BE2C (cell line): ENCODE data around the gene MAGEB2.

Experiments
- DNase-seq: peaks from one replicate; pipeline ENCODE4 v3.0.0-alpha.2; 2020
- H3K27me3 ChIP-seq: fragments of 250-450 bp; sonication (Bioruptor Pico); 2 replicates; pipeline ENCODE4 v1.5.1; 2020; ENCODE audit warnings: mild to moderate bottlenecking
- H3K36me3 ChIP-seq: fragments of 250-450 bp; sonication (Bioruptor Pico); 2 replicates; pipeline ENCODE4 v1.5.1; 2020; ENCODE audit warnings: mild to moderate bottlenecking
- H3K4me1 ChIP-seq: fragments of 250-450 bp; sonication (Bioruptor Pico); 2 replicates; pipeline ENCODE4 v1.5.1; 2020
- H3K4me3 ChIP-seq: 2 replicates; pipeline ENCODE4 v1.5.1; 2011; ENCODE audit warnings: low read depth, low read length
- H3K9me3 ChIP-seq: fragments of 250-450 bp; sonication (Bioruptor Pico); 2 replicates; pipeline ENCODE4 v1.5.1; 2020
- TF ChIP-seq, protein P1 (sequence below): IDR thresholded peaks from 2 replicates; pipeline ENCODE4 v1.5.1; 2012; ENCODE audit warnings: mild to moderate bottlenecking, low read depth, low read length

The MAGEB2 gene

GRCh38 chrX:30212172-30212571, 3.2 kb upstream of the MAGEB2 start:
- TF ChIP-seq, protein P1, sequence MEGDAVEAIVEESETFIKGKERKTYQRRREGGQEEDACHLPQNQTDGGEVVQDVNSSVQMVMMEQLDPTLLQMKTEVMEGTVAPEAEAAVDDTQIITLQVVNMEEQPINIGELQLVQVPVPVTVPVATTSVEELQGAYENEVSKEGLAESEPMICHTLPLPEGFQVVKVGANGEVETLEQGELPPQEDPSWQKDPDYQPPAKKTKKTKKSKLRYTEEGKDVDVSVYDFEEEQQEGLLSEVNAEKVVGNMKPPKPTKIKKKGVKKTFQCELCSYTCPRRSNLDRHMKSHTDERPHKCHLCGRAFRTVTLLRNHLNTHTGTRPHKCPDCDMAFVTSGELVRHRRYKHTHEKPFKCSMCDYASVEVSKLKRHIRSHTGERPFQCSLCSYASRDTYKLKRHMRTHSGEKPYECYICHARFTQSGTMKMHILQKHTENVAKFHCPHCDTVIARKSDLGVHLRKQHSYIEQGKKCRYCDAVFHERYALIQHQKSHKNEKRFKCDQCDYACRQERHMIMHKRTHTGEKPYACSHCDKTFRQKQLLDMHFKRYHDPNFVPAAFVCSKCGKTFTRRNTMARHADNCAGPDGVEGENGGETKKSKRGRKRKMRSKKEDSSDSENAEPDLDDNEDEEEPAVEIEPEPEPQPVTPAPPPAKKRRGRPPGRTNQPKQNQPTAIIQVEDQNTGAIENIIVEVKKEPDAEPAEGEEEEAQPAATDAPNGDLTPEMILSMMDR = no peak
- no peak for DNase-seq

DNA sequence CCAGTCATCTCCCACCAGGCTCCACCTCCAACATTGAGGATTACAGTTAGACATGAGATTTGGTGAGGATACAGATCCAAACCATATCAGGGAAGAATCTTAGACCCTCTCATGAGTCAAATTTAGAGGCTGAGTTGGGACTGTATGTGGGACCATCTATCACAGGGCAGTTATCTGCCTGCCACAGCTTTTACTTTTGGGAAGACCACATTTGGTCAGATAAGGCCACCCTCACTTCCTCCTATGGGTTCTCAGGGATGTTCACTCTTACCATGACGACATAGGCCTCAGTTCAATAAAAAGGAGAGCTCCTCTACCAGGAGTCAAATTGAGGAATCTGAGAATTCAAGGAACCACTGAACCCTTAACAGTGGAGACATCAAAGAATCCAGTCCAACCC, 2.1 kb downstream of the MAGEB2 start:
- no peak for DNase-seq
- TF ChIP-seq, protein P1 = no peak

More at GRCh38 chrX:30212172-30212571, 3.2 kb upstream of the MAGEB2 start:
- Histone ChIP-seq H3K27me3 (no peaks in the 10 kb centered on the region), H3K4me1 (no peaks in the 10 kb centered on the region), H3K9me3 (no peaks in the 10 kb centered on the region), H3K4me3 (no peak overlapping the region), H3K36me3 (no peaks in the 10 kb centered on the region)

GRCh38 chrX:30219372-30219771, 4.0 kb downstream of the MAGEB2 start:
- Histone ChIP-seq H3K36me3 (no peaks in the 10 kb centered on the region), H3K9me3 (no peaks in the 10 kb centered on the region), H3K4me3 (no peak overlapping the region), H3K4me1 (no peaks in the 10 kb centered on the region), H3K27me3 (no peaks in the 10 kb centered on the region)
- DNase-seq = no peak
- TF ChIP-seq, protein P1 = no peak

More for the DNA sequence above, 2.1 kb downstream of the MAGEB2 start:
- Histone ChIP-seq H3K4me1 (no peaks in the 10 kb centered on the region), H3K4me3 (no peak overlapping the region), H3K27me3 (no peaks in the 10 kb centered on the region), H3K9me3 (no peaks in the 10 kb centered on the region), H3K36me3 (no peaks in the 10 kb centered on the region)

DNA sequence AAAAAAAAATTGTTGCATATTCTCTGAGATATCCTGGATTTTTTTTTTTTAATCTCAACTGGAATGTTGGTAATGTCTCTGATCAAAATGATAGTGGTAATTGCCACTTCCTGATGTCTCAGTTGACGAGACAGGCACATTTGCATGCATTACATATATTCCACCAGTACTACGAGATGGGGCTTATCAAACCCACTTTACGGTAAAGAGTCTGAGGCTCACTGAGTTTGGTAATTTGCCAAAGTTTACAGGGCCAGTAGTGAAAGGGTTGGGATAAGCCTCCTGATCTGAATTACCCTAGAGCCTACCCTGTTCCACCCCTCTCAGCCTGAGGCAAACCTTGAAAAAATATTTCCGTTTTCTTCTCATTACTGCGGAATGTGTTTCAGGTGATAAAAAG, 5.3 kb downstream of the MAGEB2 start:
- TF ChIP-seq, protein P1 = no peak
- no peak overlapping the region for H3K4me3 ChIP-seq
- no peaks in the 10 kb centered on the region for H3K9me3 ChIP-seq
- no peaks in the 10 kb centered on the region for H3K27me3 ChIP-seq
- no peaks in the 10 kb centered on the region for H3K36me3 ChIP-seq
- DNase-seq = no peak
- H3K4me1 ChIP-seq = no peaks in the 10 kb centered on the region

DNA sequence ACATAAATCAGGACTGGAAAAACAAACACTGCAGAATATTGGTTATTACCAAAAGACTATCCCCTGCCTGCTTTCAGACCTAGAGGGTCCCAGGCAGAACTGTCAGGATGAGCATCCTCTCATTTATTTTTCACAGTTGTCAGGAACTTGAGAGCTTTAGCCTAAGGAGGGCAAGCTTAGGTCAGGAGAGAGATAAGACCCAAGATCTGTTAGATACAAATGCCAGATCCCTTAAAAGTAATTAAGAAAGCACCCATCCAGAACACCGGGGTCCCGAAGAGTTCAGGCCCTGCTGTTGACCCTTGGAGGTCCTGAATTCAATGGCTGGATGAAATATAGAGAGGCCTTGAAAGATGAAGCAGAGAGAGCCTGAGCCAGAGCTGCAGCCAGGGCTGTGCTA, 9.2 kb downstream of the MAGEB2 start:
- no peaks in the 10 kb centered on the region for H3K9me3 ChIP-seq
- H3K4me1 ChIP-seq = no peaks in the 10 kb centered on the region
- no peak overlapping the region for H3K4me3 ChIP-seq
- H3K27me3 ChIP-seq = no peaks in the 10 kb centered on the region
- TF ChIP-seq, protein P1 = no peak
- DNase-seq = no peak
- no peaks in the 10 kb centered on the region for H3K36me3 ChIP-seq

- TF ChIP-seq, protein P1 = no peak
- H3K36me3 ChIP-seq = no peaks in the 10 kb centered on the region
- H3K27me3 ChIP-seq = no peaks in the 10 kb centered on the region
- no peaks in the 10 kb centered on the region for H3K9me3 ChIP-seq
- no peak overlapping the region for H3K4me3 ChIP-seq
- no peak for DNase-seq
- H3K4me1 ChIP-seq = no peaks in the 10 kb centered on the region
Measured at GRCh38 chrX:30228526-30228925, 13.2 kb downstream of the MAGEB2 start.
